ENCODE data around the gene ACOX3.
"Not testable (repeated sequence)": the region's sequence is repeated elsewhere in the genome, so short reads cannot be mapped to it uniquely, and the experiment has no call there.

DNA sequence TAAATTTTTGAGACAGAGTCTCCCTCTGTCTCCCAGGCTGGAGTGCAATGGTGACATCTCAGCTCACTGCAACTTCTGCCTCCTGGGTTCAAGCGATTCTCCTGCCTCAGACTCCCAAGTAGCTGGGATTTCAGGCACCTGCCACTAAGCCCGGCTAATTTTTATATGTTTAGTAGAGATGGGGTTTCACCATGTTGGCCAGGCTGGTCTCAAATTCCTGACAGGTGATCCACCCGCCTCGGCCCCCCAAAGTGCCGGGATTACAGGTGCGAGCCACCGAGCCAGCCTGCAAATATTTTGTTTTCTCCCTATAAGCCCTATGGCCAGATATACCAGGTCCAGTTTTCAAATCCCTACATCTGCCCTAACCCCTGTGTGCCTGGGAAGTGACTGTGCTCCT, 99.2 kb downstream of the ACOX3 start:
- TF ChIP-seq, protein P1, sequence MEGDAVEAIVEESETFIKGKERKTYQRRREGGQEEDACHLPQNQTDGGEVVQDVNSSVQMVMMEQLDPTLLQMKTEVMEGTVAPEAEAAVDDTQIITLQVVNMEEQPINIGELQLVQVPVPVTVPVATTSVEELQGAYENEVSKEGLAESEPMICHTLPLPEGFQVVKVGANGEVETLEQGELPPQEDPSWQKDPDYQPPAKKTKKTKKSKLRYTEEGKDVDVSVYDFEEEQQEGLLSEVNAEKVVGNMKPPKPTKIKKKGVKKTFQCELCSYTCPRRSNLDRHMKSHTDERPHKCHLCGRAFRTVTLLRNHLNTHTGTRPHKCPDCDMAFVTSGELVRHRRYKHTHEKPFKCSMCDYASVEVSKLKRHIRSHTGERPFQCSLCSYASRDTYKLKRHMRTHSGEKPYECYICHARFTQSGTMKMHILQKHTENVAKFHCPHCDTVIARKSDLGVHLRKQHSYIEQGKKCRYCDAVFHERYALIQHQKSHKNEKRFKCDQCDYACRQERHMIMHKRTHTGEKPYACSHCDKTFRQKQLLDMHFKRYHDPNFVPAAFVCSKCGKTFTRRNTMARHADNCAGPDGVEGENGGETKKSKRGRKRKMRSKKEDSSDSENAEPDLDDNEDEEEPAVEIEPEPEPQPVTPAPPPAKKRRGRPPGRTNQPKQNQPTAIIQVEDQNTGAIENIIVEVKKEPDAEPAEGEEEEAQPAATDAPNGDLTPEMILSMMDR (IDR thresholded peaks at IDR 0.05), result not testable (repeated sequence)
- not testable (repeated sequence) for TF ChIP-seq POLR2A, POLR2AphosphoS5, EP300 (IDR thresholded peaks at IDR 0.05)

Measured in stomach (tissue), 4 donors.